ENCODE data around the gene AP2M1.

GRCh38 chr3:184231671-184232070, 57.0 kb downstream of the AP2M1 start:
- TF ChIP-seq CTCF (IDR thresholded peaks at IDR 0.05 in 2 of 3, conservative IDR thresholded peaks at IDR 0.05 in 1 of 3; ENCODE audit: borderline replicate concordance in 1 of 3, insufficient read depth in 1 of 3, low read depth in 2 of 3, low read length in 2 of 3) (no peak), EZH2phosphoT487 (IDR thresholded peaks at IDR 0.05; ENCODE audit: borderline replicate concordance) (no peak)

Measured in HCT116 (cell line).